ENCODE data around the gene FNIP1.

The FNIP1 gene

GRCh38 chr5:131773805-131774204 lies 23.0 kb downstream of the FNIP1 start:
- TF ChIP-seq CTCF (IDR thresholded peaks at IDR 0.05): no peak
- H3K27ac ChIP-seq: no peak overlapping the region
- no peak for DNase-seq (ENCODE audit: low spot score)
- H3K4me3 ChIP-seq: no peak overlapping the region

GRCh38 chr5:131771692-131772091 lies 25.1 kb downstream of the FNIP1 start:
- no peak overlapping the region for H3K4me3 ChIP-seq
- no peak for DNase-seq (ENCODE audit: low spot score)
- no peak overlapping the region for H3K27ac ChIP-seq
- TF ChIP-seq CTCF (IDR thresholded peaks at IDR 0.05): no peak

GRCh38 chr5:131769961-131770360 lies 26.9 kb downstream of the FNIP1 start:
- Histone ChIP-seq H3K4me3 (no peak overlapping the region), H3K27ac (no peak overlapping the region)
- no peak for TF ChIP-seq CTCF (IDR thresholded peaks at IDR 0.05)
- no peak for DNase-seq (ENCODE audit: low spot score)

- no peak for TF ChIP-seq CTCF (IDR thresholded peaks at IDR 0.05)
- DNase-seq (ENCODE audit: low spot score): no peak
- Histone ChIP-seq H3K4me3 (no peak overlapping the region), H3K27ac (no peak overlapping the region)
Observed at GRCh38 chr5:131769336-131769735, 27.5 kb downstream of the FNIP1 start.

- DNase-seq (ENCODE audit: low spot score): no peak
- no peak overlapping the region for H3K4me3 ChIP-seq
- no peak for TF ChIP-seq CTCF (IDR thresholded peaks at IDR 0.05)
- no peak overlapping the region for H3K27ac ChIP-seq
Observed at GRCh38 chr5:131767891-131768290, 28.9 kb downstream of the FNIP1 start.

- H3K27ac ChIP-seq: no peak overlapping the region
- no peak overlapping the region for H3K4me3 ChIP-seq
- no peak for DNase-seq (ENCODE audit: low spot score)
- TF ChIP-seq CTCF (IDR thresholded peaks at IDR 0.05): no peak
Observed at GRCh38 chr5:131766689-131767088, 30.1 kb downstream of the FNIP1 start.

GRCh38 chr5:131765261-131765660 lies 31.6 kb downstream of the FNIP1 start:
- TF ChIP-seq CTCF (IDR thresholded peaks at IDR 0.05): no peak
- no peak for DNase-seq (ENCODE audit: low spot score)
- Histone ChIP-seq H3K27ac (no peak overlapping the region), H3K4me3 (no peak overlapping the region)
